Measurements from ENCODE around the gene CCDC85C. TPM values are rescaled to one million over a fixed set of nuclear protein-coding genes. Genes with fewer than 3 reads are reported as not detected.

CCDC85C gene
- total RNA-seq, 1 donor from 2014 or later, result 49.1 TPM

- Mint-ChIP-seq H3K36me3 (peaks cover 24% of the 10 kb centered on the region), H3K27me3 (no peaks in the 10 kb centered on the region), H3K4me3 (no peak overlapping the region), H3K9me3 (no peaks in the 10 kb centered on the region), H3K27ac (peak overlapping the region; percentile 62), H3K4me1 (ENCODE audit: unreplicated experiment) (peaks cover 5% of the 10 kb centered on the region)
- no peak for TF ChIP-seq CTCF (conservative IDR thresholded peaks at IDR 0.05)
- DNase-seq (ENCODE audit: extremely low spot score, unreplicated experiment), result peak; percentile 59
These were observed 96.0 kb downstream of the CCDC85C start for GRCh38 chr14:99507860-99508640.

GRCh38 chr14:99506276-99506675, 97.7 kb downstream of the CCDC85C start:
- H3K27me3 Mint-ChIP-seq, result no peaks in the 10 kb centered on the region
- H3K4me1 Mint-ChIP-seq (ENCODE audit: unreplicated experiment), result no peaks in the 10 kb centered on the region
- peaks cover 30% of the 10 kb centered on the region for H3K36me3 Mint-ChIP-seq
- H3K27ac Mint-ChIP-seq, result peak overlapping the region; percentile 12
- TF ChIP-seq CTCF (conservative IDR thresholded peaks at IDR 0.05), result no peak
- no peak for DNase-seq (ENCODE audit: extremely low spot score, unreplicated experiment)
- H3K9me3 Mint-ChIP-seq, result no peaks in the 10 kb centered on the region
- no peak overlapping the region for H3K4me3 Mint-ChIP-seq

GRCh38 chr14:99505089-99505488, 98.9 kb downstream of the CCDC85C start:
- H3K27me3 Mint-ChIP-seq, result no peaks in the 10 kb centered on the region
- TF ChIP-seq CTCF (conservative IDR thresholded peaks at IDR 0.05), result no peak
- no peak for DNase-seq (ENCODE audit: extremely low spot score, unreplicated experiment)
- H3K36me3 Mint-ChIP-seq, result peaks cover 33% of the 10 kb centered on the region
- H3K4me3 Mint-ChIP-seq, result no peak overlapping the region
- H3K4me1 Mint-ChIP-seq (ENCODE audit: unreplicated experiment), result no peaks in the 10 kb centered on the region
- H3K9me3 Mint-ChIP-seq, result no peaks in the 10 kb centered on the region
- H3K27ac Mint-ChIP-seq, result no peak overlapping the region

- Mint-ChIP-seq H3K36me3 (peaks cover 33% of the 10 kb centered on the region), H3K27ac (no peak overlapping the region), H3K9me3 (no peaks in the 10 kb centered on the region), H3K27me3 (no peaks in the 10 kb centered on the region), H3K4me1 (ENCODE audit: unreplicated experiment) (no peaks in the 10 kb centered on the region), H3K4me3 (no peak overlapping the region)
- TF ChIP-seq CTCF (conservative IDR thresholded peaks at IDR 0.05), result no peak
- DNase-seq (ENCODE audit: extremely low spot score, unreplicated experiment), result no peak
These were observed 100.1 kb downstream of the CCDC85C start for GRCh38 chr14:99503848-99504453.

GRCh38 chr14:99502989-99503421, 101.0 kb downstream of the CCDC85C start:
- no peak for TF ChIP-seq CTCF (conservative IDR thresholded peaks at IDR 0.05)
- H3K27me3 Mint-ChIP-seq, result no peaks in the 10 kb centered on the region
- H3K4me1 Mint-ChIP-seq (ENCODE audit: unreplicated experiment), result no peaks in the 10 kb centered on the region
- H3K36me3 Mint-ChIP-seq, result peaks cover 33% of the 10 kb centered on the region
- no peak overlapping the region for H3K27ac Mint-ChIP-seq
- no peak for DNase-seq (ENCODE audit: extremely low spot score, unreplicated experiment)
- H3K4me3 Mint-ChIP-seq, result no peak overlapping the region
- H3K9me3 Mint-ChIP-seq, result no peaks in the 10 kb centered on the region

Data from type B pancreatic cell (in vitro differentiated cells).